Measurements from ENCODE around the gene AGK.

Gene AGK

DNA sequence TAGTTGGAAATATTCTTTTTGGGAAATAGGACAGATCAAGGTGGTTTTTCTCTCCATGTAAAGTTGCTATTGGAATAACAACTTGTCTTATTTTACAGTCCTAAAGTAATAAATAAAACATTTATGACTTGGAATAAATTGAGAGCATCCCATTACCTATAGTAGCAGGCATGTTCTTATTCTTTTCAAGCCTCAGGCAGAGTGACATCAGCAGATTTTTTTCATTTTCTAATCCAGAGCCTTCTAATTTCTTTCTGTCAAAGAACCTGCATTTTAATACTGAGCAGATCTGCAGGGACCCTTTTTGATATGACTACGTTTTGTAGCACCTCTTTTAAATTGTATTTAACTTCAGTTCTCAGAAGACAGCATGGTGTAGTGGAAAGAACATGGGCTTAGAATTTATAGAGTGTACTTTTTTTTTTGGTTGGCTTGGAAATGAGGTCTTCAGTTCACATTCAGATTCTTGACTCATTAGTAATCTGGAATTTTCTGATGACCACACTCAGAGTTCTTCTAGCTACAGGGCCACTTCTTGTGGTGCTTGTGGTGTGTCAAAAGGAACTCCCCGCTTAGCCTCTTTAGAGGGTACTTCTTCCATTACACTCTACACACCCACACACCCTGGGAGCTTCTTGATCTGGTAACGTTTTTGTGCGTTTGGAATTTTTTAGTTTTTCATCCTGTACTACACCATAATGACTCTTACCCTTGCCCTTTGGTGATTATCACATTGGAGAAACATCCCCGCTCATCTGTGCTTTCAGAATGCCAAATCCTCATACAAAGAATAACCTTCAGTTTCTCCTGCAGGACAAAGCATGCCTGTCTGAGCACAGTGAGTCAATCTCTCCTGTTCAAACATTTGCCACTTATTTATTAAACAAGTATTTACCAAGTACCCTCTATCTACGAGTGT, 34.6 kb downstream of the AGK start:
- Mint-ChIP-seq H3K36me3 (ENCODE audit: low read depth) (peaks cover 18% of the 10 kb centered on the region), H3K27ac (no peak overlapping the region)

DNA sequence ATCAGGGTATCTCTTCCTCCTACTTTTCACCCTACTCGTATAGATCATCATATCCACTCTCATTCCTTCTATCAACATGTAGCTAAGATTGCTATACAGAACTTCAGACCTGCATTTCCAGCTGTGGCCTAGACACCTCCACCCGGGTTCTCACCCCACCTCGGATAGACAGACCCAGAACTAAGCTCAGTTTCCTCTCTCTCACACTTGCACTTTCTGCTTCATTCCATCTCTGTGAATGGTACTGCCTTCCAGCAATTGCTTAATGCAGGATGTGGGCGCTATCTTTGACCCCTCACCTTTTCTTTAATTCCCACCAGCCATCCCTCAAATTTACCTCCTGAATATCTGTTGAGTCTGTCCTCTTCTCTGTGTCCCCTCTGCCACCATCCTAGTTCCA, 35.7 kb downstream of the AGK start:
- H3K4me1 Mint-ChIP-seq (ENCODE audit: low read depth), result no peaks in the 10 kb centered on the region
- intact Hi-C loops (cut with micrococcal nuclease), result no loop called here
- H3K9me3 Mint-ChIP-seq, result no peaks in the 10 kb centered on the region
- no peak overlapping the region for H3K4me3 Mint-ChIP-seq
- no peaks in the 10 kb centered on the region for H3K27me3 Mint-ChIP-seq
- H3K36me3 Mint-ChIP-seq (ENCODE audit: low read depth), result peaks cover 18% of the 10 kb centered on the region
- no peak overlapping the region for H3K27ac Mint-ChIP-seq

More for the DNA sequence above, 34.6 kb downstream of the AGK start:
- H3K4me1 Mint-ChIP-seq (ENCODE audit: low read depth), result no peaks in the 10 kb centered on the region
- no peaks in the 10 kb centered on the region for H3K27me3 Mint-ChIP-seq
- intact Hi-C loops (cut with micrococcal nuclease), result no loop called here
- H3K4me3 Mint-ChIP-seq, result no peak overlapping the region
- H3K9me3 Mint-ChIP-seq, result no peaks in the 10 kb centered on the region

DNA sequence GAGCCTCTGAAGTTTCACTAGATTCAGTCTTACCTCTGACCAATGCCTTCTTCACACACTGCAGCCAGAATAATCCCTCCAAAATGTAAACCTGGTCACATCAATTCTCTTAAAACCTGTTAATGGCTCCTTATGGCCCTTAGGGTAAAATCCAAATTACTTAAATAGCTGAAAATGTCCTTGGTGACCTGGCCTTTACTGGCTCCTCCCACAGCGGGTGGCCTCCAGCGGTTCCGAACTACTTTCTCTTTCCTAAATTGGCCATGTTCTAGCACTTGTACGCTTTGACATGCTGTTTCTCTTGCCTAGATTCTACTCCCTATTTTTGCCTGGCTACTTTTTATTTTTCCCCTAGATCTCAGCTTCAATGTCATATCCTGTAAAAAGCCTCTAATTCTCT, 36.1 kb downstream of the AGK start:
- Mint-ChIP-seq H3K4me1 (ENCODE audit: low read depth) (no peaks in the 10 kb centered on the region), H3K9me3 (no peaks in the 10 kb centered on the region), H3K27ac (no peak overlapping the region), H3K27me3 (no peaks in the 10 kb centered on the region), H3K36me3 (ENCODE audit: low read depth) (peaks cover 21% of the 10 kb centered on the region), H3K4me3 (no peak overlapping the region)
- intact Hi-C loops (cut with micrococcal nuclease), result no loop called here

DNA sequence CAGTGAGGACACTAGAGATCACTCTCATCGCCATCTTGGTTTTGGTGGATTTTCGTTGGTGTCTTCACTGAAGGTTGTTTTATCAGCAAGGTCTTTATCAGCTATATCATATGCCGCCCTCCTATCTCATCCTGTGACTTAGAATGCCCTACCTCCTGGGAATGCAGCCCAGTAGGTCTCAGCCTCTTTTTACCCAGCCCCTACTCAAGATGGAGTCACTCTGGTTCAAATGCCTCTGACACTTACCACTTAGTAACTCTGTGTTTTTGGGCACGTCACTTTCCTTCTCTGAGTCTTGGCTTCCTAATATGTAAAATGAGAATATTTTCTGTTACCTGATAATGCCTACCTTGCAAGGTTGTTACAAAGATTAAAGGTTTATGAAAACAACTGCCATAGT, 37.7 kb downstream of the AGK start:
- no peaks in the 10 kb centered on the region for H3K9me3 Mint-ChIP-seq
- H3K4me3 Mint-ChIP-seq, result no peak overlapping the region
- intact Hi-C loops (cut with micrococcal nuclease), result no loop called here
- no peak overlapping the region for H3K27ac Mint-ChIP-seq
- peaks cover 32% of the 10 kb centered on the region for H3K36me3 Mint-ChIP-seq (ENCODE audit: low read depth)
- H3K27me3 Mint-ChIP-seq, result no peaks in the 10 kb centered on the region
- H3K4me1 Mint-ChIP-seq (ENCODE audit: low read depth), result no peaks in the 10 kb centered on the region

DNA sequence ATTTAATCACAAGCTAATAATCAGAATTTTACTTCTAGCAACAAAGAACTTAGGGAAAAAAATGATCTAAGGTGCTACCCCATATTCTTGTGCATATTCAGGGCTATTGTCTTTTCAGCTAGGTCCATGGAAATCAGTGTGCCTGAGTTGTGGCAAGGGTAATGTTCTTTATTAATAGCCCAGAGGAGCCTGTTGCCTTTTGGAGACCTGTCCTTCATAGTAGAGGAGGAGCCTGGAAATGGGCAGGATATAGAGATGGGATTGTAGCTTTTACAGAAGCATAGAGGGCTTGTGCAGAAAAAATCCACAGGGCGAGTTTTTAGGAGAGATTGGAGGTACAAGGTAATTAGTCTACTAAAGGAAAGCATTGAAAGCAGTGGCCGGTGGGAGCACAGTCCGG, 38.9 kb downstream of the AGK start:
- Mint-ChIP-seq H3K27me3 (no peaks in the 10 kb centered on the region), H3K4me1 (ENCODE audit: low read depth) (no peaks in the 10 kb centered on the region), H3K9me3 (no peaks in the 10 kb centered on the region), H3K27ac (no peak overlapping the region), H3K4me3 (no peak overlapping the region), H3K36me3 (ENCODE audit: low read depth) (peaks cover 41% of the 10 kb centered on the region)
- intact Hi-C loops (cut with micrococcal nuclease), result no loop called here

DNA sequence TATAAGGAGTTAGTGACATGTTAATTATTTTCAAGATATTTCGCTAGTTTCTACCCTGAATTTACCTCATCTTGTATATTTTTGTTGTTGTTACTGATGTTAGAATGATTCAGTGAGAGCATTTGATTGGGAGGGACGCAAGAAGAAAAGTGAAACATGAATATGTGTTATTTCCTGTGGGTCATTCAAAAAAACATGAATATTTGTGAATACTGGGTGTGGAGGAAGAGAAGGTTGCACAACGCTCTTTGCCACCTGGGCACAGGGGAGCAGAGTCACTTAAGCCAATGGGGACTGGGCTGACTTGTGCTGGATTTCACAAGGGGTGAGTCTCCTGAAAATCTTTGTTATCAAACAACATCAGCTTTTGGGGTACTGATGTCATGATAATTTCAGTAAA, 39.5 kb downstream of the AGK start:
- H3K27me3 Mint-ChIP-seq, result no peaks in the 10 kb centered on the region
- H3K4me3 Mint-ChIP-seq, result no peak overlapping the region
- H3K36me3 Mint-ChIP-seq (ENCODE audit: low read depth), result peaks cover 46% of the 10 kb centered on the region
- no peaks in the 10 kb centered on the region for H3K4me1 Mint-ChIP-seq (ENCODE audit: low read depth)
- H3K27ac Mint-ChIP-seq, result no peak overlapping the region
- intact Hi-C loops (cut with micrococcal nuclease), result no loop called here
- H3K9me3 Mint-ChIP-seq, result no peaks in the 10 kb centered on the region

DNA sequence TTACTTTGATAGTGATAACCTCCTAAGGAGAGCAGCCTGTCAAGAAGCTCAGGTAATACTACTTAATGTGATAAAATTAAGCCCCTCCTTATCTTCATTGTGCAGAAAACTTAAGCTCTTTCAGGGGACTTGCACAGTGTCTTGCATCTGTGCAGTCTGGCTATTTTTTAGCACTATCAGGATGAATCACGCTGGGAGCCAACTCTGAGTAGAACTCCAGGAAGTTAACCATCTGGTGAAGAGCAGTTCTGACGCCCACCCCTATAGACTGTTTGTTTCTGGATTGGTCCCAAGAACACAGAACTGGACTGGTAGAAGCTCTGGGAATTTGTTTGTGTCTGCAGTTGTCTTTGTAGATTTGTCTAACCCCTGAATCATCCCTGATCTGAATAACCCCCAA, 41.9 kb downstream of the AGK start:
- peaks cover 50% of the 10 kb centered on the region for H3K36me3 Mint-ChIP-seq (ENCODE audit: low read depth)
- no peaks in the 10 kb centered on the region for H3K4me1 Mint-ChIP-seq (ENCODE audit: low read depth)
- intact Hi-C loops (cut with micrococcal nuclease), result no loop called here
- H3K27me3 Mint-ChIP-seq, result no peaks in the 10 kb centered on the region
- H3K27ac Mint-ChIP-seq, result no peak overlapping the region
- no peak overlapping the region for H3K4me3 Mint-ChIP-seq
- H3K9me3 Mint-ChIP-seq, result no peaks in the 10 kb centered on the region

DNA sequence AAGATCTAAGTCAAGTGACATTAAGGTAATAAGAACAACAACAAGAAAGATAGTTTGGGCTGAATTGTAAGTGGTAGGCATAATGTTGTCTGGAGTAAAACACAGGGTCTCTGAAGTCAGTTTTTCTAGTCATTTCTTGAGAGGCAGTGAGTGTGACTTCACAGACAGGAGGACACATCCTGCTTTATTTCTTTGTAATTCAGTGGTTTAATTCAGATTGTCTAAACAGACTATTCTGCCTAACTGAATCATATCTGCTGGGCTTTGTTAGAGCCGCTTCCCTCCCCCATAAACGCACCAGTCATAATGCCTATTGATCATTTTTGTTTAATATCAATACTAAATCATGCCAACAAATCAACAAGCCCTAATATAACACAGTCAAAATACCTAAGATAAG, 46.8 kb downstream of the AGK start:
- Mint-ChIP-seq H3K4me3 (no peak overlapping the region), H3K36me3 (ENCODE audit: low read depth) (peaks cover 63% of the 10 kb centered on the region), H3K27ac (no peak overlapping the region), H3K9me3 (no peaks in the 10 kb centered on the region), H3K4me1 (ENCODE audit: low read depth) (no peaks in the 10 kb centered on the region), H3K27me3 (no peaks in the 10 kb centered on the region)
- intact Hi-C loops (cut with micrococcal nuclease), result no loop called here

DNA sequence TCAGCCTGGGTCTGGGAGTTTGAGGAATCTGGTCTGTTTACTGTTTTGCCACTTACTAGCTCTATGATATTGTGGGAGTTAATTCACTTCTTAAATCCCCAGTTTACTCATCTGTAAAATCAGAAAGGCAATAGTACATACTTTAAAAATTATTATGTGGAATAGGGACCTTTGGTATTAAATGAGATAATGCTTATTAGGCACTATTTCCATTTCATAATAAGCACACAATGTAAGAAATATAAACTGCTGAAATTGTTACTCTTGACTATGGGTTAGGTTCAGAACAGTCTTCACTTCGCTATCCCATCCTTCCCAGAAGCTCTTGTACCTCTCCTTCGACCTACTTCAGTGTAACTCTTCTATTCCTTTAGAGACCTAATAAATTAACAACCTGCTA, 47.2 kb downstream of the AGK start:
- no peaks in the 10 kb centered on the region for H3K27me3 Mint-ChIP-seq
- H3K36me3 Mint-ChIP-seq (ENCODE audit: low read depth), result peaks cover 58% of the 10 kb centered on the region
- no peak overlapping the region for H3K4me3 Mint-ChIP-seq
- no peak overlapping the region for H3K27ac Mint-ChIP-seq
- intact Hi-C loops (cut with micrococcal nuclease), result no loop called here
- no peaks in the 10 kb centered on the region for H3K9me3 Mint-ChIP-seq
- no peaks in the 10 kb centered on the region for H3K4me1 Mint-ChIP-seq (ENCODE audit: low read depth)

DNA sequence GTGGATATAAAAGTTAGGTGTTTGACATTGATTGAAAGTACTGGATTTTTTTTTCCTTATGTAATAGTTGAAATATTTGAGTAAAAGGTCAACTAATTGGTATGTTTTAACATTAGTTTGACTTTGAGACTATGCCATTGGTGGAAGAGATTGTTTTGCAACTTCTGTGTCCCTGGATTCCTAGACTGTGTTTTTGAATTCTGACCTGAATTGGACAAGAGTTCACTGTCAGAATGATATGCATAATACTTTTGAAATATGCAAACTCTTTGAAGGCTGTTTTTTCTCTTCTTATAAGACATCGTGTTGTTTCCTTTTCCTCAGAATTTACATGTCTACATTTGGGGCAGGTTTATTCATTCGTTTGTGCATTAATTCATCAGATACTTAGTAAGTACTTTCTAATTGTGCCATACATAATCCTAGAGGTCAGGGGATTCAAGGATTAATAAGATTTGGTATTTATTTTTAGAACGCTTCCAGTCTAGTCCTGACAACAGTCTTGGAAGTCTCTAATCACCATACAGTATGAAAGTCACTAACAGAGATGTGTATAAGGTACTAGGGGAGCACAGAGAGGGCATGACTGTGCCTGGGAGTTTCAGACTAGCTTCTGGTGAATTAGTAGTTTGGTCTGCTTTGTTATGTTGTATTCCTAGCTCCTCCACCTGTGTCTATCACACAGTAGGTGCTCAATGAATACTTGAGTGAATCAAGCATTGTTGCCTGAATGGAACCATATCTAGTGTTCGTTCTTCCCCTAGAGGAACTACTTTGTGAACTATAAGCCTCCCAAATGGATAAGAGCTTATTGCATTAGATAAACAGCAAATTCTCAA, 49.2 kb downstream of the AGK start:
- no peaks in the 10 kb centered on the region for H3K27me3 Mint-ChIP-seq
- intact Hi-C loops (cut with micrococcal nuclease), result no loop called here
- no peak overlapping the region for H3K4me3 Mint-ChIP-seq
- H3K4me1 Mint-ChIP-seq (ENCODE audit: low read depth), result no peaks in the 10 kb centered on the region
- H3K27ac Mint-ChIP-seq, result no peak overlapping the region
- no peaks in the 10 kb centered on the region for H3K9me3 Mint-ChIP-seq
- H3K36me3 Mint-ChIP-seq (ENCODE audit: low read depth), result peaks cover 48% of the 10 kb centered on the region

DNA sequence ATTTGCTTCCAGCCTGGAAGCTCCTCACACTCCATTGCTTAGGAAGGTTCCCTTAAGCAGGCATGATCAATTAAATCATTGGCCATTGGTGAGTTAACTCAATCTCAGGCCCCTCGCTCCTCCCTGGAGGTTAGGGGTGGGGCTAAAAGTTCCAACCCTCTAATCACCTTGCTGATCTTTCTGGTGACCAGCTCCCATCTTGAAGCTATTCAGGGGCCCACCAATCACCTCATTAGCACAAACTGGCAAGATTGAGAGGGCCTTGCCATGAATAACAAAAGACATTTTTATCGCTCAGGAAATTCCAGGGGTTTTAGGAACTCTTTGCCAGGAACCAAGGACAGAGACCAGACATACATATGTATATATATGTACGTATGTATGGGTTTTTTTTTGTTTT, 58.4 kb downstream of the AGK start:
- H3K27ac Mint-ChIP-seq, result no peak overlapping the region
- no peaks in the 10 kb centered on the region for H3K4me1 Mint-ChIP-seq (ENCODE audit: low read depth)
- peaks cover 31% of the 10 kb centered on the region for H3K36me3 Mint-ChIP-seq (ENCODE audit: low read depth)
- H3K9me3 Mint-ChIP-seq, result no peaks in the 10 kb centered on the region
- intact Hi-C loops (cut with micrococcal nuclease), result no loop called here
- H3K4me3 Mint-ChIP-seq, result no peak overlapping the region
- no peaks in the 10 kb centered on the region for H3K27me3 Mint-ChIP-seq

DNA sequence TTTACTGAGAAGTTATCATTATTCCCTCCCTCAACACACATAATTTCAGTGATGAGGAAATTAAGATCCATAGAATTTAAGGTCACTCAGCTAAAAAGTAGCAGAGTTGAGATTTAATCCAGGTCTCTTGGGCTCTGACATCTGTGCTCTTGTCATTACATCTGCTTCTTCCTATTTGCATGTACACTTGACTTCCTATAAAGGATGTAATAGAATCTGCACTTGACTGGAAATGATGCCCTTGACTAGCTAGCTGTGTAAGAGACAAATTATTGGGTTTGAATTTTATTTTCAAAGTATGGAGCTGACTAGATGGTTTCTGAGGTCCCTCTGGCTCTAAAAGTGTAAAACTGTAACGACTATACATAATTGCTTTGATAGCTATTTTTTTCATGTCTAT, 59.5 kb downstream of the AGK start:
- Mint-ChIP-seq H3K4me3 (no peak overlapping the region), H3K36me3 (ENCODE audit: low read depth) (peaks cover 38% of the 10 kb centered on the region), H3K4me1 (ENCODE audit: low read depth) (no peaks in the 10 kb centered on the region), H3K9me3 (no peaks in the 10 kb centered on the region), H3K27ac (no peak overlapping the region), H3K27me3 (no peaks in the 10 kb centered on the region)
- intact Hi-C loops (cut with micrococcal nuclease), result no loop called here

DNA sequence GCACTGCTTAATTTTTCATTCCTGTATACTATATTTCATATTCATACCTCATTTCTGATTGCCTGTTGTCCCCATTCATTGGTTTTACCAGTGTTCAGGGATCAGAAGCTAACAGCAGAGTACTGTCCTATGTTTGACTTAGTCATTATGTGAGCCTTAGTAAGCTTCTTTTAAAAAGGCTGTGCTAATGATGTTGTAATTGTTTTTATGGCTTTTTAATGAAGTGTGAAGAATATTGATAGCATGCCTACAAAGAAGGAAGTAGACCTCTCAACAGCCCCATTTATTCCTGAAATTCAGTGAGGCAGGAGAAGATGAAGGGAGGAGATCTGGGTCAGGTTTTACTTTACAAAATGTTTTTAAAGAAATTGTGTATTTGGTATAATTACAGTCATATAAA, 61.7 kb downstream of the AGK start:
- H3K36me3 Mint-ChIP-seq (ENCODE audit: low read depth), result peaks cover 37% of the 10 kb centered on the region
- intact Hi-C loops (cut with micrococcal nuclease), result no loop called here
- no peaks in the 10 kb centered on the region for H3K4me1 Mint-ChIP-seq (ENCODE audit: low read depth)
- no peak overlapping the region for H3K4me3 Mint-ChIP-seq
- no peaks in the 10 kb centered on the region for H3K9me3 Mint-ChIP-seq
- H3K27ac Mint-ChIP-seq, result no peak overlapping the region
- H3K27me3 Mint-ChIP-seq, result no peaks in the 10 kb centered on the region

DNA sequence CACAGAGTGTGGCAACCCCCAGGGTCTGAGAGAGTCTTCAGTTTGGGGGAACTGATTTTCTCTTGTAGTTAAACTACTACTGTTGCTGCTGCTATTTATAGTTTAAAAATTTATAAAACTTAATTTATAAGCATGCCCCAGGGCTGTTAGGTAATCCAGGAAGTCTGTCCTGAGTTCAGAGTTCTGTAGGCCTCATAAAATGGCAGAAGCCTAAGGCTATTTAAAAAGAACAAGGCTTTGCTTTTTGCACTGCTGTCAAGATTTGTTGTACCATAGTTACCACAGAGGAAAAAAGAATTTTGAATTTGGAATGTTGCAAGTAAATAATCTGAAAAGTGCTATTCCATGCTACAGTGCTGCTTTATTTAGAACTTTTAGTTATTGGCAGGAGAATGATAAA, 66.1 kb downstream of the AGK start:
- H3K27ac Mint-ChIP-seq, result no peak overlapping the region
- no peaks in the 10 kb centered on the region for H3K27me3 Mint-ChIP-seq
- intact Hi-C loops (cut with micrococcal nuclease), result no loop called here
- peaks cover 36% of the 10 kb centered on the region for H3K36me3 Mint-ChIP-seq (ENCODE audit: low read depth)
- no peaks in the 10 kb centered on the region for H3K9me3 Mint-ChIP-seq
- no peaks in the 10 kb centered on the region for H3K4me1 Mint-ChIP-seq (ENCODE audit: low read depth)
- no peak overlapping the region for H3K4me3 Mint-ChIP-seq
